ENCODE data around the gene STXBP5. TPM values are rescaled to one million over a fixed set of nuclear protein-coding genes. Genes with fewer than 3 reads are reported as not detected.
A peak's percentile ranks its signal among the peaks of the same experiment; 100 is the strongest.

STXBP5 gene
- total and polyA plus RNA-seq, 9 of the 15 experiments (the other 6 are each of a cell fraction or from before 2014, with no cell fraction given), result 23.3 to 172 (median 71.5) TPM

GRCh38 chr6:147202516-147203310 is 1.5 kb upstream of the STXBP5 start (continued):
- TF ChIP-seq, protein P1, sequence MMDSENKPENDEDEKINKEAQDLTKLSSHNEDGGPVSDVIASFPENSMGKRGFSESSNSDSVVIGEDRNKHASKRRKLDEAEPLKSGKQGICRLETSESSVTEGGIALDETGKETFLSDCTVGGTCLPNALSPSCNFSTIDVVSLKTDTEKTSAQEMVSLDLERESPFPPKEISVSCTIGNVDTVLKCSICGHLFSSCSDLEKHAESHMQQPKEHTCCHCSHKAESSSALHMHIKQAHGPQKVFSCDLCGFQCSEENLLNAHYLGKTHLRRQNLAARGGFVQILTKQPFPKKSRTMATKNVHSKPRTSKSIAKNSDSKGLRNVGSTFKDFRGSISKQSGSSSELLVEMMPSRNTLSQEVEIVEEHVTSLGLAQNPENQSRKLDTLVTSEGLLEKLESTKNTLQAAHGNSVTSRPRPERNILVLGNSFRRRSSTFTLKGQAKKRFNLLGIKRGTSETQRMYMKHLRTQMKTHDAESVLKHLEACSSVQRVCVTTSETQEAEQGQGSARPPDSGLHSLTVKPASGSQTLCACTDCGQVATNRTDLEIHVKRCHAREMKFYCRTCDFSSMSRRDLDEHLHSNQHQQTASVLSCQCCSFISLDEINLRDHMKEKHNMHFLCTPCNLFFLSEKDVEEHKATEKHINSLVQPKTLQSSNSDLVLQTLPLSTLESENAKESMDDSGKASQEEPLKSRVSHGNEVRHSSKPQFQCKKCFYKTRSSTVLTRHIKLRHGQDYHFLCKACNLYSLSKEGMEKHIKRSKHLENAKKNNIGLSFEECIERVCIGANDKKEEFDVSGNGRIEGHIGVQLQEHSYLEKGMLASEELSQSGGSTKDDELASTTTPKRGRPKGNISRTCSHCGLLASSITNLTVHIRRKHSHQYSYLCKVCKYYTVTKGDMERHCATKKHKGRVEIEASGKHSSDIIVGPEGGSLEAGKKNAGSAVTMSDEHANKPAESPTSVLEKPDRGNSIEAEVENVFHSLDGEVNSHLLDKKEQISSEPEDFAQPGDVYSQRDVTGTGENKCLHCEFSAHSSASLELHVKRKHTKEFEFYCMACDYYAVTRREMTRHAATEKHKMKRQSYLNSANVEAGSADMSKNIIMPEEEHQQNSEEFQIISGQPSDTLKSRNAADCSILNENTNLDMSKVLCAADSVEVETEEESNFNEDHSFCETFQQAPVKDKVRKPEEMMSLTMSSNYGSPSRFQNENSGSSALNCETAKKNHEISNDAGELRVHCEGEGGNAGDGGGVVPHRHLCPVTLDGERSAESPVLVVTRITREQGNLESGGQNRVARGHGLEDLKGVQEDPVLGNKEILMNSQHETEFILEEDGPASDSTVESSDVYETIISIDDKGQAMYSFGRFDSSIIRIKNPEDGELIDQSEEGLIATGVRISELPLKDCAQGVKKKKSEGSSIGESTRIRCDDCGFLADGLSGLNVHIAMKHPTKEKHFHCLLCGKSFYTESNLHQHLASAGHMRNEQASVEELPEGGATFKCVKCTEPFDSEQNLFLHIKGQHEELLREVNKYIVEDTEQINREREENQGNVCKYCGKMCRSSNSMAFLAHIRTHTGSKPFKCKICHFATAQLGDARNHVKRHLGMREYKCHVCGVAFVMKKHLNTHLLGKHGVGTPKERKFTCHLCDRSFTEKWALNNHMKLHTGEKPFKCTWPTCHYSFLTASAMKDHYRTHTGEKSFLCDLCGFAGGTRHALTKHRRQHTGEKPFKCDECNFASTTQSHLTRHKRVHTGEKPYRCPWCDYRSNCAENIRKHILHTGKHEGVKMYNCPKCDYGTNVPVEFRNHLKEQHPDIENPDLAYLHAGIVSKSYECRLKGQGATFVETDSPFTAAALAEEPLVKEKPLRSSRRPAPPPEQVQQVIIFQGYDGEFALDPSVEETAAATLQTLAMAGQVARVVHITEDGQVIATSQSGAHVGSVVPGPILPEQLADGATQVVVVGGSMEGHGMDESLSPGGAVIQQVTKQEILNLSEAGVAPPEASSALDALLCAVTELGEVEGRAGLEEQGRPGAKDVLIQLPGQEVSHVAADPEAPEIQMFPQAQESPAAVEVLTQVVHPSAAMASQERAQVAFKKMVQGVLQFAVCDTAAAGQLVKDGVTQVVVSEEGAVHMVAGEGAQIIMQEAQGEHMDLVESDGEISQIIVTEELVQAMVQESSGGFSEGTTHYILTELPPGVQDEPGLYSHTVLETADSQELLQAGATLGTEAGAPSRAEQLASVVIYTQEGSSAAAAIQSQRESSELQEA (IDR thresholded peaks at IDR 0.05; ENCODE audit: low read depth), result no peak
- TF ChIP-seq ZKSCAN8 (CRISPR knock-in tag; IDR thresholded peaks at IDR 0.05) (0 out of 2 replicates have a peak, but pooled peaks have one; percentile 8), STAT6 (CRISPR knock-in tag; IDR thresholded peaks at IDR 0.05) (no peak; the same call in 1 of the 2 replicates), STAG1 (CRISPR knock-in tag; IDR thresholded peaks at IDR 0.05; ENCODE audit: borderline replicate concordance) (no peak), GTF2F1 (IDR thresholded peaks at IDR 0.05; ENCODE audit: low read depth, low read length) (peak; percentile 93), ZKSCAN1 (IDR thresholded peaks at IDR 0.05; ENCODE audit: low read depth, low read length) (no peak; the same call in 1 of the 2 replicates), CEBPB (tag; IDR thresholded peaks at IDR 0.05) (no peak), ZBTB1 (CRISPR knock-in tag; IDR thresholded peaks at IDR 0.05; ENCODE audit: borderline replicate concordance, low read depth) (no peak), ZNF41 (CRISPR knock-in tag; conservative IDR thresholded peaks at IDR 0.05) (no peak), GATAD2B (IDR thresholded peaks at IDR 0.05; ENCODE audit: borderline replicate concordance) (0 out of 2 replicates have a peak, but pooled peaks have one; percentile 64), KLF1 (tag; IDR thresholded peaks at IDR 0.05) (no peak), C11orf30 (IDR thresholded peaks at IDR 0.05; ENCODE audit: low read depth) (no peak), SRSF9 (IDR thresholded peaks at IDR 0.05; ENCODE audit: borderline replicate concordance, low read depth, low read length) (no peak), POLR2B (IDR thresholded peaks at IDR 0.05; ENCODE audit: low read depth, partially characterized antibody) (peak; percentile 99), ZNF354B (CRISPR knock-in tag; IDR thresholded peaks at IDR 0.05) (no peak)
- TF ChIP-seq, protein P2, sequence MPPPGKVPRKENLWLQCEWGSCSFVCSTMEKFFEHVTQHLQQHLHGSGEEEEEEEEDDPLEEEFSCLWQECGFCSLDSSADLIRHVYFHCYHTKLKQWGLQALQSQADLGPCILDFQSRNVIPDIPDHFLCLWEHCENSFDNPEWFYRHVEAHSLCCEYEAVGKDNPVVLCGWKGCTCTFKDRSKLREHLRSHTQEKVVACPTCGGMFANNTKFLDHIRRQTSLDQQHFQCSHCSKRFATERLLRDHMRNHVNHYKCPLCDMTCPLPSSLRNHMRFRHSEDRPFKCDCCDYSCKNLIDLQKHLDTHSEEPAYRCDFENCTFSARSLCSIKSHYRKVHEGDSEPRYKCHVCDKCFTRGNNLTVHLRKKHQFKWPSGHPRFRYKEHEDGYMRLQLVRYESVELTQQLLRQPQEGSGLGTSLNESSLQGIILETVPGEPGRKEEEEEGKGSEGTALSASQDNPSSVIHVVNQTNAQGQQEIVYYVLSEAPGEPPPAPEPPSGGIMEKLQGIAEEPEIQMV (tag; conservative IDR thresholded peaks at IDR 0.05; ENCODE audit: low read depth), result no peak

Data from K562 (cell line).